Stromal cell of bone marrow (primary cell): Measurements from ENCODE around the gene ANKRD29.
"Not testable (repeated sequence)": the region's sequence is repeated elsewhere in the genome, so short reads cannot be mapped to it uniquely, and the experiment has no call there.

Experiments used
- DNase-seq: peaks from one replicate; pipeline ENCODE4 v3.0.0-alpha.2; 2012; ENCODE audit warnings: low read depth

The ANKRD29 gene

GRCh38 chr18:23583071-23583865, 79.4 kb downstream of the ANKRD29 start:
- no peak for DNase-seq

GRCh38 chr18:23580677-23581367, 81.9 kb downstream of the ANKRD29 start:
- DNase-seq = peak; percentile 58

GRCh38 chr18:23578891-23579653, 83.6 kb downstream of the ANKRD29 start:
- DNase-seq = no peak

- no peak for DNase-seq
These were observed 84.5 kb downstream of the ANKRD29 start for GRCh38 chr18:23578067-23578701.

GRCh38 chr18:23577521-23577920, 85.2 kb downstream of the ANKRD29 start:
- DNase-seq = not testable (repeated sequence)

- no peak for DNase-seq
These were observed 87.4 kb downstream of the ANKRD29 start for GRCh38 chr18:23575309-23575651.

- no peak for DNase-seq
These were observed 88.0 kb downstream of the ANKRD29 start for GRCh38 chr18:23574611-23575308.

- peak; percentile 88 for DNase-seq
These were observed 88.9 kb downstream of the ANKRD29 start for GRCh38 chr18:23573626-23574431.

GRCh38 chr18:23573020-23573419, 89.7 kb downstream of the ANKRD29 start:
- no peak for DNase-seq

GRCh38 chr18:23572570-23572969, 90.1 kb downstream of the ANKRD29 start:
- DNase-seq = no peak

- DNase-seq = no peak
These were observed 90.7 kb downstream of the ANKRD29 start for GRCh38 chr18:23572012-23572411.

- DNase-seq = no peak
These were observed 91.7 kb downstream of the ANKRD29 start for GRCh38 chr18:23570912-23571504.

GRCh38 chr18:23569299-23570063, 93.2 kb downstream of the ANKRD29 start:
- DNase-seq = no peak

- DNase-seq = no peak
These were observed 94.2 kb downstream of the ANKRD29 start for GRCh38 chr18:23568281-23569138.

GRCh38 chr18:23567671-23568070, 95.0 kb downstream of the ANKRD29 start:
- DNase-seq = no peak

GRCh38 chr18:23565916-23566547, 96.7 kb downstream of the ANKRD29 start:
- DNase-seq = no peak

GRCh38 chr18:23563377-23564043, 99.2 kb downstream of the ANKRD29 start:
- DNase-seq = peak; percentile 36

GRCh38 chr18:23560186-23560585, 102.5 kb downstream of the ANKRD29 start:
- no peak for DNase-seq
